ENCODE measurements around the gene CANT1.

Gene CANT1

GRCh38 chr17:78993981-78994671, 15.4 kb downstream of the CANT1 start:
- DNase-seq = no peak

DNA sequence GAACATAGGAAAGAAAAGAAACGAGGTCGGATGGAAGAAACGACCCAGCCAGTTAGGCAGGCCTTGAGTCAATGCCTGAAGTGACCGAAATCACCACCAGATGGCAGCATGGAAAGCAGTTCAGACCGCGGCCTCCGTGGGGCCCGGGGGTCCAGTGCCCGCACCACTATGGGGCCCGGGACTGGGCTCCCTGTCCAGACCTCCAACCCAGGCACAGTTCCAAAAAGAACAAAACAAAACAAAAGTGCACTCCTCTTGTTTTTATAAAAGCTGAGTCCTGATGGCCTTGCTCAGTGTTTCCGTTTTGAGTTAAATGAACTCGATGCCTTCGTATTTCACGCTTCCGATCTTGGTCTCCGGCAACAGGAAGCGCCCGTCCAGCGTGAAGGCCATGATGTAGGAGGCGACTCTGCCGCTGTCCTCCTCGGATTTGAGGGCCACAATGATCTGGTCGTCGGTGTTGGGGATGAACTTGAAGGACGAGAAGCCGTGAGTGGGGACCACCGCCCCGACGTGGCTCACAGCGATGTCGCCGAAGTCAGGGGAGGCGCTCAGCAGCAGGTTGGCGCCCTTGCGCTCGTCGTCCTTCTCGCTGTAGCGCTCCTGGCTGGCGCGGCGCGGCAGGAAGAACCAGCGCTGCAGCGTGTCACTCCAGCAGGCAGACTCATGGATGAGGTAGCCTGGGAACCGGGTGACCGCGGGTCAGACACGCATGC, 16.2 kb downstream of the CANT1 start:
- peak; percentile 55 for DNase-seq

DNA sequence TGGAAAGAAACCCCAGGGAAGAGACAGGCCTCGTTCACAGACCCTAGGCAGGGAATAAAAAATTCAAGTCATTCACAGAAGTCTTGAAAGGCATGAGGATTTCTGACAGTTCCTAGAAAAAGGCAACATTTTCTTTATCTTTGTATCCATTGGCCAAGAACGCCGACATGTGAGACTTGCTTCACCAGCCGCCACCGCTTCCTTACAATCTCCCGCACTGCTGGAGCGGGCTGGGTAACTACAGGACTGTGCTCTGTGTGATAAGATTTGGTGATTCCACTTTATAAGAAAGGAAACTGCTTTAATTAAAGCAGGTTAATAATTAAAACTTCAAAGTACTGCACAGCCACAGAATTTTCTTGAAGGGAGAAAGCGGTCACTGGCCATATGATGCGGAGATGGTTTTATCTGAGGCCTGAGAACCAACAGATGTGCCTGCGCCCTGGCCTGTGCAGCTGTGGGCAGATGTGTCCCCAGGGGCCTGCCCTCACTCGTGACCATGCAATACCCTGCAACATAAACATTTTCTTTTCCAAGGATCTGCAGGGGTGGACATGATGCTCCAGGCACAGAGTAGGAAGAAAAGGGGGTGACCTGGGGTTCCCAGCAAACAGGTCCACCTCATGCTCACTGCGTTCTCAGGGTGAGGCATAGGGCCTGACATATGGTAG, 16.9 kb downstream of the CANT1 start:
- no peak for DNase-seq

- DNase-seq = no peak
These were observed 17.5 kb downstream of the CANT1 start for GRCh38 chr17:78991906-78992532.

- no peak for DNase-seq
These were observed 18.4 kb downstream of the CANT1 start for GRCh38 chr17:78991017-78991738.

- DNase-seq = no peak
These were observed 19.1 kb downstream of the CANT1 start for GRCh38 chr17:78990349-78991016.

- no peak for DNase-seq
These were observed 21.4 kb downstream of the CANT1 start for GRCh38 chr17:78988152-78988551.

DNA sequence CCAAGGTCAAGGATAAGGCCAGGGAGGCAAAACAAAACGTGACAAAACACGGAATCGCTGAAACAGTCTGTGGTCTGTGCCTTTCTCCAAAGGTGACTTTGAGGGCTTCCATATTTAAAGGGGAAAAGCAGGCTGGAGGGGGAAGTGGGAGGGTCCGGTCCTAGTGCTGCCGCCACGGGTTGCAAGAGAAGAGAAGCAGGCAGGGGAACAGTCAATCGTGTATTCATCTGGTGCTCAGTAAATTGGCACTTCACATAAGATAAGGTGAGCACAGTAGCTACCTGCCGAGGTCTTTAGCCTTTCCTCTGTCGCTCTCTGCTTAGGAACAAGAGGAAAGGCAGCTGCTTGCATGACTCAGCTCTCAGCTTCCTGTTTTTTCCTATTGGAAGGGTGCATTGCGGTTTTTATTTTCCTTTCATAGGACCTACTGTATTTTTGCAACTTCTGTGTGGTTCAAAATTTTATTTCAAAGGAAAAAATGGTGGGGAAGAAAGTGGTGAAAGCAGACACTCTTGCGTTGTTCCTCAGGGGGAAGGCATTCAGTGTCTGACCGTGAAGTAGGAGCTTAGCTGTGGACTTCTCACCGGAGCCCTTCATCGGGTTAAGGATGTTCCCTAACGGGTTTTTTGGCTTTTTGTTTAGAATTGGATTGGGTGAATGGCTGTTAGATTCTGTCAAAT, 22.8 kb downstream of the CANT1 start:
- no peak for DNase-seq

DNA sequence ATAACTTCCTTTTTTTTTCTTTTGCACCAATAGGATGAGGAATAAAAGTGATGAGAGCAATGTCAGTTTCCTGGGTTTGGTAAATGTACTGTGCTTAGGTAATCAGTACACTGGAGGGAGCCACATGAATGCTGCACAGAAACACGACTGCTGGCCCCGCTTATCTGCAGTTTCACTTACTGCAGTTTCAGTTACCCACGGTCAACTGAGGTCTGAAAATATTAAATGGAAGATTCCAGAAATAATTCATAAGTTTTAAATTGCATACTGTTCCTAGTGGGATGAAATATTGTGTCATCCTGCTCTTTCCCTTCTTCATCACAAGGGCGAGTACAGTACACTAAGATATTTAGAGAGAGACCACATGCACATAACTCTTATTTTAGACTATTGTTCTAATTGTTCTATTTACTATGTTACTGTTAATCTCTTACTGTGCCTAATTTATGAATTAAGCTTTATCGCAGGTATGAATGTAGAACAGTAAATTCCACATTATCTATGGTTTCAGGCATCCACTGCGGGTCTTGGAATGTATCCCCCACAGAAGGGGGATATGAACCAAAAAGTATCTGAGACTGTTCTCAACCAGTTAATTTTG, 23.4 kb downstream of the CANT1 start:
- DNase-seq = no peak

DNA sequence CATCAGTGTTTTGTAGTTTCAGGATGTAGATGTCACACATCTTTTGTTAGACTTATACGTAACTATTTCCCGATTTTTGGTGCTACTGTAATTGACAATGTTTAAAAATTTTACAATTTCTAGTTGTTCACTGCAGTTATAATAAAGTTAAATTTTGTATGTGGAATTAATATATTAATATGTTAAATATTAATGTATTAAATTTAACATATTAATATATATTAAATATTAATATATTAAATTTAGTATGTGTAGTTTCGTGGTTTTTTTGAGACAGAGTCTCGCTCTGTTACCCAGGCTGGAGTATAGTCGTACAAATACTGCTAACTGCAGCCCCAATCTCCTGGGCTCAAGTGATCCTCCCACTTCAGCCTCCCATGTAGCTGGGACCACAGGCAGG, 24.2 kb downstream of the CANT1 start:
- DNase-seq = no peak

- no peak for DNase-seq
These were observed 28.3 kb downstream of the CANT1 start for GRCh38 chr17:78981010-78981888.

DNA sequence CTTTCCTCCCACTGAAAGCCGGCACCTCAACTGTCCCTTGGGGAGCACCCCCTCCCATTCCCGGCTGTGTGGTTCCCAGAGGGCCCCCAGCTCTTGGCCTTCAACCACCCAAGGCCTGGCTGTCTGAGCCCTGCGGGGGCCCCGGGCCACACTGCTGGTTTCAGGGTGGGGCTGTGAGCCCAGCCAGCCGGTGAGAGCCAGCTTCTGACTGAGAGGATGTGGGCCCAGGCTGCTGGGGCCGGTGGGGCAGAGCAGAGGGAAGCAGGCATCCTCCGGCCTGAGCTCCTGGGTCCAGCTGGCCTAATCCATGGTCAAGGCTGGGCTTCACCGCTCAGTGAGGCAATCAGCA, 29.0 kb downstream of the CANT1 start:
- DNase-seq = no peak

DNA sequence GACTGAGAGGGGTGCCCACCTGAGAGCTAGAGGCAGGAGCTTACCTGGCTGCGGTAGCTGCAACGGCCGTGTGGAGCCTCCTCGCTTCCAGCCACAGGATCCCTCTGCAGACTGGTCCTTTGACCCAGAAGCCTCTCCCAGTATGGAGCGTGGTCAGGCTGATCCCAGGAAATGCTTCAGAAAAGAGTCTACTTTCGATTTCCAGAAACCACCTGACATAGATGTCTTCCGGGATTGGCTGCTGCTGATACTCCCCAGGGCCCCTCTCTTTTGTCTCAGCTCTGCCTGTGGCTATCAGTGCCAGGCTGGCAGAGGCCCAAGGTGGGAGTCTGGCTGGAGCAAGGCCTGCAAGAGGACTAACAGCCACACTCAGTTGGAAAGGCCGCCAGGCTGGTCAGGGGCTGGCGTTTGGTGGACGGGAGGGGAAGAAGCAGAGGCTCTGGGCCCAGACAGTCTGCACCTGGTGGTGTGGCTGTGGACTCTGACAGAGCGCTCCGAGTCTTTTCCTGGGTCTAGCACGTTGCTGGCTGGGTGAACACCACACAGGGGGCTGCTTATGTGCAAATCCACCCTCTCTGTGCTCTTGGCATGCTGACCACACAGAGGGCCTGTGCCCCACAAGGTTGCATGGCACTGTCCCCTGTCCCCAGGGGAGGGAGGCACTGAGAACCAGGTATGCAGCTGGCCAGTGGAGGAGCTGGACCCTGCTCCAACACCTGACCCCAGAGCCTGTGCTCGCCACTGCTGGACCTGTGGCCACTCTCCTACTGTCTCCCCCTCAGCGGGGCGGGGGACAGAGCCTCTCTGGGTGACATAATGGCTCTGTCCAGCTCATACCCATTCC, 29.6 kb downstream of the CANT1 start, which contains the start of gene LGALS3BP:
TSS of gene LGALS3BP (minus strand) at position 144 of the 844 bp plus-strand sequence. CDS start 2,732 bp downstream, outside the sequence.
- peak; percentile 10 for DNase-seq

DNA sequence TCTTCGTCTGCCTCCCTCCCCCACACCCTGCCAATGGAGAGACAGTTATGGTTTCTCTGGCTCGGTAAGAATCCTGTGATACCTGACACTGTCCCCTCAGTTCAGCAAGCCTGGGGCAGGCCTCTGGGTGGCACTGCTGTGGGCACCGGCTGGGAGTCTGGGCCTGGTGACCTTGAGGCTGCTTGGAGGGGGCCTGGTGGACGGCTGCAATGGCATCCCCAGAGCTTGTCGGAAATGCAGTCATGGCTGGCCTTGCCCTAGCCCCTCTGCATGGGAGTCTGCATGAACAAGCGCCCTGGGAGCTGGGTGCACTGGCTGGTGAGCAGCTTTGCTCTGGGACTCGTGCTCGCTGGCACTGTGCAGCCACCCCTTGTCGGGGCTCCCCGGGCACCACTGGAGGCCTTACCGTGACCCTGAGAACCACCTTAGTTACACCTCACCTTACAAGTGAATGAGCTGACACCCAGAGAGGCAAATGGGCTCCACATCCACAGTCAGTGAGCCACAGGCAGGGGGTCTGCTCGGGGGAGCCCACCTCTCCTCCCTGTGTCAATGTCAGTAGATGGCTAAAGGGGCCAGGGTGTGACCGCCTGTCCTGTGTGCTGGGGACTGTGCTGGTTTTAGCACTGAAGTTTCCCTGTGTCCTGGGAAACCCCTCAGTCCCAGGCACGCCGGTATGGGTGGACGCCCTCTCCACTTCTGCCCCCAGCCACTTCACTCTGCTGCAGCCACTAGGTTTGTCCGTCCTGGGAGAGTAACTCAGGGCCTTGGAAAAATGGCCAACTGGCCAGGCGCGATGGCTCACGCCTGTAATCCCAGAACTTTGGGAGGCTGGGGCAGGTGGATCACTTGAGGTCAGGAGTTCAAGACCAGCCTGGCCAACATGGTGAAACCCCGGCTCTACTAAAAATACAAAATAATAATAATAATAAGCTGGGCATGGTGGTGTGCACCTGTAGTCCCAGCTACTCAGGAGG, 31.3 kb downstream of the CANT1 start:
- no peak for DNase-seq

- DNase-seq = no peak
These were observed 32.0 kb downstream of the CANT1 start for GRCh38 chr17:78977681-78977943.

GRCh38 chr17:78976907-78977680, 32.5 kb downstream of the CANT1 start:
- no peak for DNase-seq

Data from activated naive CD4-positive, alpha-beta T cell treated with Interleukin-2 at 50 U/mL for 16 hours (primary cell).